ENCODE results near the gene PSPN.
A peak's percentile ranks its signal among the peaks of the same experiment; 100 is the strongest.

Gene PSPN

GRCh38 chr19:6374711-6375410, 872 bp downstream of the PSPN start:
- DNase-seq (ENCODE audit: insufficient read length, low spot score) (no peak), FAIRE-seq (no peak)
- TF ChIP-seq, protein P1, sequence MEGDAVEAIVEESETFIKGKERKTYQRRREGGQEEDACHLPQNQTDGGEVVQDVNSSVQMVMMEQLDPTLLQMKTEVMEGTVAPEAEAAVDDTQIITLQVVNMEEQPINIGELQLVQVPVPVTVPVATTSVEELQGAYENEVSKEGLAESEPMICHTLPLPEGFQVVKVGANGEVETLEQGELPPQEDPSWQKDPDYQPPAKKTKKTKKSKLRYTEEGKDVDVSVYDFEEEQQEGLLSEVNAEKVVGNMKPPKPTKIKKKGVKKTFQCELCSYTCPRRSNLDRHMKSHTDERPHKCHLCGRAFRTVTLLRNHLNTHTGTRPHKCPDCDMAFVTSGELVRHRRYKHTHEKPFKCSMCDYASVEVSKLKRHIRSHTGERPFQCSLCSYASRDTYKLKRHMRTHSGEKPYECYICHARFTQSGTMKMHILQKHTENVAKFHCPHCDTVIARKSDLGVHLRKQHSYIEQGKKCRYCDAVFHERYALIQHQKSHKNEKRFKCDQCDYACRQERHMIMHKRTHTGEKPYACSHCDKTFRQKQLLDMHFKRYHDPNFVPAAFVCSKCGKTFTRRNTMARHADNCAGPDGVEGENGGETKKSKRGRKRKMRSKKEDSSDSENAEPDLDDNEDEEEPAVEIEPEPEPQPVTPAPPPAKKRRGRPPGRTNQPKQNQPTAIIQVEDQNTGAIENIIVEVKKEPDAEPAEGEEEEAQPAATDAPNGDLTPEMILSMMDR (IDR thresholded peaks at IDR 0.05; ENCODE audit: insufficient read depth, missing control alignments): no peak

DNA sequence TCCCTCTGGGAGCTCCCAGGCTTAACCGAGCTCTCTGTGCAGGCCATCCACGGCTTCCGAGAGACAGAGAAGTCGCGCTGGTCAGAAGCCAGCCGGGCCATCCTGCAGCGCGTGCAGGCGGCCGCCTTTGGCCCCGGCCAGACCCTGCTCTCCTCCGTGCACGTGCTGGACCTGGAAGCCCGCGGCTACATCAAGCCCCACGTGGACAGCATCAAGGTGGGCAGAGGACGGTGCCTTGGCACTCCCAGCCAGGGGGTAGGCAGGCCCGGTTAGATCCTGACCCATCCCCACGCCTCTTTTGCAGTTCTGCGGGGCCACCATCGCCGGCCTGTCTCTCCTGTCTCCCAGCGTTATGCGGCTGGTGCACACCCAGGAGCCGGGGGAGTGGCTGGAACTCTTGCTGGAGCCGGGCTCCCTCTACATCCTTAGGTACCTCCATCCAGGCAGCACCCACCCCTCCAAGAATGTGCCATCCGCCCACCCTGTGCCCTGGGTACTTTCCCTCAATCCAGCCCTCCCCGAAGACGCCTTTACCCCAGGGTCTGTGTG, 1.5 kb downstream of the PSPN start:
- no peak for DNase-seq (ENCODE audit: insufficient read length, low spot score)
- FAIRE-seq: no peak
- TF ChIP-seq, protein P1 (IDR thresholded peaks at IDR 0.05; ENCODE audit: insufficient read depth, missing control alignments): no peak

DNA sequence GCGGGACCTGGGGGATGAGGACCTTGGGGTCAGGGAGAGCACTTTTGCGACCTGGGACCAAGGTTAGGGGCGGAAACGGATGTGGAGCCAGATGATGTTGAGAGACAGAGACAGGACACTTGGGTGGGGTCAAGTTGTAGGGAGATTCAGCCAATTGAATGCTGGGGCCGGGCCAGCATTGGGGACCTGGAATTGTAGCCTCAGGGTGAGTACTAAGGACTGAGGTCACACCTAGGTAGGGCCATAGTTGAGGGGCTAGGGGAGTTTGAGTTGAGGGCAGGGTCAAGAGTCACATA, 2.0 kb downstream of the PSPN start:
- FAIRE-seq: no peak
- TF ChIP-seq, protein P1 (IDR thresholded peaks at IDR 0.05; ENCODE audit: insufficient read depth, missing control alignments): no peak
- no peak for DNase-seq (ENCODE audit: insufficient read length, low spot score)

GRCh38 chr19:6373096-6373812, 2.5 kb downstream of the PSPN start:
- TF ChIP-seq, protein P1 (IDR thresholded peaks at IDR 0.05; ENCODE audit: insufficient read depth, missing control alignments): no peak
- FAIRE-seq (no peak), DNase-seq (ENCODE audit: insufficient read length, low spot score) (peak; percentile 74)

DNA sequence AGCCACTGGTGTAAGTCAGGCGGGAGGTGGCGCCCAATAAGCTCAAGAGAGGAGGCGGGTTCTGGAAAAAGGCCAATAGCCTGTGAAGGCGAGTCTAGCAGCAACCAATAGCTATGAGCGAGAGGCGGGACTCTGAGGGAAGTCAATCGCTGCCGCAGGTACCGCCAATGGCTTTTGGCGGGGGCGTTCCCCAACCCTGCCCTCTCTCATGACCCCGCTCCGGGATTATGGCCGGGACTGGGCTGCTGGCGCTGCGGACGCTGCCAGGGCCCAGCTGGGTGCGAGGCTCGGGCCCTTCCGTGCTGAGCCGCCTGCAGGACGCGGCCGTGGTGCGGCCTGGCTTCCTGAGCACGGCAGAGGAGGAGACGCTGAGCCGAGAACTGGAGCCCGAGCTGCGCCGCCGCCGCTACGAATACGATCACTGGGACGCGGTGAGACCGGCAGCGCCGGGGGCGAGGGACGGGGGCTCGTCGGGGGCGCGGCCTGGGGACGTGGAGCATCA, 3.1 kb downstream of the PSPN start, which contains the start of gene ALKBH7:
Gene ALKBH7, plus strand, starts transcription at position 201 of the 502 bp plus-strand sequence. Its CDS starts 27 bp downstream, at position 228.
- FAIRE-seq: peak; percentile 84
- TF ChIP-seq, protein P1 (IDR thresholded peaks at IDR 0.05; ENCODE audit: insufficient read depth, missing control alignments): no peak
- DNase-seq (ENCODE audit: insufficient read length, low spot score): peak; percentile 70

- FAIRE-seq (no peak), DNase-seq (ENCODE audit: insufficient read length, low spot score) (no peak)
- TF ChIP-seq, protein P1 (IDR thresholded peaks at IDR 0.05; ENCODE audit: insufficient read depth, missing control alignments): no peak
Measured at GRCh38 chr19:6364353-6364752, 11.4 kb downstream of the PSPN start.
